ENCODE data around the gene CNTNAP5.

- no peak for TF ChIP-seq POLR2A (IDR thresholded peaks at IDR 0.05)
- TF ChIP-seq CTCF (IDR thresholded peaks at IDR 0.05) = peak in 3 of 5 experiments; percentile 10 to 30 (median 14)
Observed at GRCh38 chr2:124563426-124563825, 538.3 kb downstream of the CNTNAP5 start.
